ENCODE results near the gene AREL1. TPM values are rescaled to one million over a fixed set of nuclear protein-coding genes. Genes with fewer than 3 reads are reported as not detected.

AREL1 gene
- total and polyA plus RNA-seq, 2 of the 8 experiments (the other 6 are each of a cell fraction or from before 2014, with no cell fraction given) = 31.4 to 49.1 TPM

GRCh38 chr14:74615735-74616134 lies 97.1 kb downstream of the AREL1 start (continued):
- no peak for TF ChIP-seq HDAC2 (IDR thresholded peaks at IDR 0.05; ENCODE audit: borderline replicate concordance in 1 of 2, low read depth in 2 of 2, low read length in 2 of 2)
